Mesothelial cell of epicardium (in vitro differentiated cells): ENCODE measurements around the gene ZCCHC18. TPM values are rescaled to one million over a fixed set of nuclear protein-coding genes. Genes with fewer than 3 reads are reported as not detected.
A peak's percentile ranks its signal among the peaks of the same experiment; 100 is the strongest.

Source experiments
- DNase-seq, 2 experiments: peaks; one replicate each; pipeline ENCODE4 v3.0.0; 2021; ENCODE audit warnings: low spot score in 2 of 2; ENCODE audit not compliant: unreplicated experiment in 2 of 2
- H3K27ac Mint-ChIP-seq: 2 replicates; pipeline ENCODE4 v1.8.0; 2021; ENCODE audit warnings: mixed read lengths
- H3K27me3 Mint-ChIP-seq: 2 replicates; pipeline ENCODE4 v1.8.0; 2021; ENCODE audit warnings: low read depth, mixed read lengths
- H3K36me3 Mint-ChIP-seq: 2 replicates; pipeline ENCODE4 v1.8.0; 2021; ENCODE audit warnings: mixed read lengths
- H3K4me1 Mint-ChIP-seq: 2 replicates; pipeline ENCODE4 v1.8.0; 2021; ENCODE audit warnings: mixed read lengths
- H3K4me3 Mint-ChIP-seq: 2 replicates; pipeline ENCODE4 v1.8.0; 2021; ENCODE audit warnings: mild to moderate bottlenecking, moderate library complexity, mixed read lengths
- H3K9me3 Mint-ChIP-seq: 2 replicates; pipeline ENCODE4 v1.8.0; 2021; ENCODE audit warnings: mixed read lengths
- total RNA-seq: library from RNA; stranded (reverse); gene quantifications from 3 replicates; pipeline ENCODE4 v1.2.1, GENCODE V29; 2021
- TF ChIP-seq, protein P1 (sequence below): fragments of 200-600 bp; sonication (generic); IDR thresholded peaks from one replicate; pipeline ENCODE4 v1.5.0; 2021; ENCODE audit warnings: antibody characterized with exemption; ENCODE audit not compliant: unreplicated experiment

The ZCCHC18 gene
- total RNA-seq, 1 donor from 2014 or later = 3.6 TPM

DNA sequence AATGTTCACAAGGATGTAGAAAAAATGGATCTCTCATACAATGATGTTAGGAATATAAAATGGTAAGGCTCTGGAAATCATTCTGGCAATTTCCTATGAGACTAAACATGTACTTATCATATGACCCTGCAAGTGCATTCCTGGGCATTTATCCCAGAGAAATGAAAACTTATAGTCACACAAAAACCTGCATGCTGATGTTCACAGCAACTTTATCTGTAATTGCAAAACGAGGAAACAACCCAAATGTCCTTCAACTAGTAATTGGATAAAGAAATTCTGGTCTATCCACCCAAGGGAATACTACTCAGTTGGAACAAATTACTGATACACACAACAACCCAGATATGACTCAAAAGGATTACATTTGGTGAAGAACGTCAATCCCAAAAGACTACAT, 14.5 kb downstream of the ZCCHC18 start:
- peaks cover 15% of the 10 kb centered on the region for H3K9me3 Mint-ChIP-seq
- no peak for DNase-seq
- no peak overlapping the region for H3K4me3 Mint-ChIP-seq
- no peak overlapping the region for H3K27ac Mint-ChIP-seq
- no peaks in the 10 kb centered on the region for H3K4me1 Mint-ChIP-seq
- peaks cover 7% of the 10 kb centered on the region for H3K36me3 Mint-ChIP-seq
- H3K27me3 Mint-ChIP-seq = no peaks in the 10 kb centered on the region
- TF ChIP-seq, protein P1, sequence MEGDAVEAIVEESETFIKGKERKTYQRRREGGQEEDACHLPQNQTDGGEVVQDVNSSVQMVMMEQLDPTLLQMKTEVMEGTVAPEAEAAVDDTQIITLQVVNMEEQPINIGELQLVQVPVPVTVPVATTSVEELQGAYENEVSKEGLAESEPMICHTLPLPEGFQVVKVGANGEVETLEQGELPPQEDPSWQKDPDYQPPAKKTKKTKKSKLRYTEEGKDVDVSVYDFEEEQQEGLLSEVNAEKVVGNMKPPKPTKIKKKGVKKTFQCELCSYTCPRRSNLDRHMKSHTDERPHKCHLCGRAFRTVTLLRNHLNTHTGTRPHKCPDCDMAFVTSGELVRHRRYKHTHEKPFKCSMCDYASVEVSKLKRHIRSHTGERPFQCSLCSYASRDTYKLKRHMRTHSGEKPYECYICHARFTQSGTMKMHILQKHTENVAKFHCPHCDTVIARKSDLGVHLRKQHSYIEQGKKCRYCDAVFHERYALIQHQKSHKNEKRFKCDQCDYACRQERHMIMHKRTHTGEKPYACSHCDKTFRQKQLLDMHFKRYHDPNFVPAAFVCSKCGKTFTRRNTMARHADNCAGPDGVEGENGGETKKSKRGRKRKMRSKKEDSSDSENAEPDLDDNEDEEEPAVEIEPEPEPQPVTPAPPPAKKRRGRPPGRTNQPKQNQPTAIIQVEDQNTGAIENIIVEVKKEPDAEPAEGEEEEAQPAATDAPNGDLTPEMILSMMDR = no peak

DNA sequence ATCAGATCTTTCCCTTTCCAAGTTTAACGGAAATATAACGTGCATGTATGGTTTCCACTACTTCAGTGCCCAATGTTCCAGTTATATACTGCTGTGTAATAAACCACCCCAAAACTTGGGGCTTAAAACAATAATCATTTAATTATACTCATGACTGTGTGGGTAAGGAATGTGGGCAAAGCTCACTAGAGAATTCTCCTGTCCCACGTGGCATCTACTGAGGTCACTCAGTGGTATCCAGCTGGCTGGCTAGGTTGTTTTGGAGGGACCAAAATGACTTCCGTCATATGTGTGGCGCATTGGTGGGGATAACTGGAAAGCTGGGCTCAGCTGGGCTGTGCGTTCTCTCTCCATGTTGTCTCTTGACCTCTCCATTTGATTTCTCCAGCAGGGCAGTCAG, 18.5 kb downstream of the ZCCHC18 start:
- H3K4me3 Mint-ChIP-seq = no peak overlapping the region
- DNase-seq = no peak
- peaks cover 7% of the 10 kb centered on the region for H3K36me3 Mint-ChIP-seq
- H3K27ac Mint-ChIP-seq = no peak overlapping the region
- no peaks in the 10 kb centered on the region for H3K27me3 Mint-ChIP-seq
- peaks cover 16% of the 10 kb centered on the region for H3K9me3 Mint-ChIP-seq
- TF ChIP-seq, protein P1 = no peak
- H3K4me1 Mint-ChIP-seq = no peaks in the 10 kb centered on the region

DNA sequence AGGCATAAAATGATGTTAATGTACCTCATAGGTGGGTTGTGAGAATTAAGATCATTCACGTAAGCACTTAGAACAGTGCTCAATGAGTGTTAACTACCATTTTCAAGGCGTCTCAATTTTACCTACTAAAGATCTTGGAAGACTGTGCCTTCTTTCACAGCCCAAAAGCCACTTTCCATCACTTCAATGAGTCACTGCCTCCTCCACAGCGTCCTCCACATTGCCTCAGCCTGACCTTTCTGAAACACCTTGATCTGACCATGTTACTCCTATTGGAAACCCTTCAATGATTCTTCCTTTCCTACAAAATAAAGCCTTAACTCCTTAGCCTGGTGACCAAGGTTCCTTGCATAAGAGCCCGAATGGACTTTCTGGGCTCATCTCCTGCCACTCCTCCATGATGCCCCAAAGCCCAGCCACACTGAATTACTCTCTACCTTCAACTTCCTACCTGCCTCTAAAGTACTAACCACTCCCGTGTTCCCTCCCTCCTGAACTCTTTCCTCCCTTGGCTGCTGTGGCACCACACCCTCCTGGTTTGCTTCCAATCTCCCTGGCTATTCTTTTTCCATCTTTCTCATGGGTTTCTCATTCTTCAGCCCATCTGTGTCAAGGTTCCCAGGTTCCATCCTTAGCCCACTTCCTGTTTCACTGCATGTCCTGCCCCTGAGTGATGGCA, 22.4 kb downstream of the ZCCHC18 start:
- peaks cover 19% of the 10 kb centered on the region for H3K9me3 Mint-ChIP-seq
- TF ChIP-seq, protein P1 = no peak
- DNase-seq = no peak
- H3K27me3 Mint-ChIP-seq = no peaks in the 10 kb centered on the region
- H3K4me3 Mint-ChIP-seq = no peak overlapping the region
- H3K27ac Mint-ChIP-seq = no peak overlapping the region
- H3K36me3 Mint-ChIP-seq = peaks cover 2% of the 10 kb centered on the region
- no peaks in the 10 kb centered on the region for H3K4me1 Mint-ChIP-seq

DNA sequence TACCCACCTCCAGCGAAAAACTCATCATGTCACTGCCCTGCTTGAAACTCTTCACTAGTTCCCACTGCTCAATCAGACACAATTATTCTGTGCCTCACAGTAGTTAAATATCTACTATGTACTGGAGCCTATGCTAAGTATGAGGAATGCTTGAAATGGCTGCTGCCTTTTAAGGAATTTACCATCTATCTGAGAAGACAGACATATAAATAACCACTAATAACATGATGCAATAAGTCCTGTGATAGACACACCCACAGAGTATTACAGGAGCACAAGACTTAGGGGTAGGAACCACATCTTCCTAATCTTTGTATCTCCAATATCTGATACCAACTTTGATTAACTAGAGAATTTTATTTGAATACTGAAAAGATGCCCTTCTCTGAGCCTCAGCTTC, 23.4 kb downstream of the ZCCHC18 start:
- no peak for DNase-seq
- Mint-ChIP-seq H3K27me3 (no peaks in the 10 kb centered on the region), H3K4me1 (no peaks in the 10 kb centered on the region), H3K36me3 (peaks cover under 1% of the 10 kb centered on the region), H3K4me3 (no peak overlapping the region), H3K27ac (no peak overlapping the region), H3K9me3 (peaks cover 15% of the 10 kb centered on the region)
- TF ChIP-seq, protein P1 = no peak

DNA sequence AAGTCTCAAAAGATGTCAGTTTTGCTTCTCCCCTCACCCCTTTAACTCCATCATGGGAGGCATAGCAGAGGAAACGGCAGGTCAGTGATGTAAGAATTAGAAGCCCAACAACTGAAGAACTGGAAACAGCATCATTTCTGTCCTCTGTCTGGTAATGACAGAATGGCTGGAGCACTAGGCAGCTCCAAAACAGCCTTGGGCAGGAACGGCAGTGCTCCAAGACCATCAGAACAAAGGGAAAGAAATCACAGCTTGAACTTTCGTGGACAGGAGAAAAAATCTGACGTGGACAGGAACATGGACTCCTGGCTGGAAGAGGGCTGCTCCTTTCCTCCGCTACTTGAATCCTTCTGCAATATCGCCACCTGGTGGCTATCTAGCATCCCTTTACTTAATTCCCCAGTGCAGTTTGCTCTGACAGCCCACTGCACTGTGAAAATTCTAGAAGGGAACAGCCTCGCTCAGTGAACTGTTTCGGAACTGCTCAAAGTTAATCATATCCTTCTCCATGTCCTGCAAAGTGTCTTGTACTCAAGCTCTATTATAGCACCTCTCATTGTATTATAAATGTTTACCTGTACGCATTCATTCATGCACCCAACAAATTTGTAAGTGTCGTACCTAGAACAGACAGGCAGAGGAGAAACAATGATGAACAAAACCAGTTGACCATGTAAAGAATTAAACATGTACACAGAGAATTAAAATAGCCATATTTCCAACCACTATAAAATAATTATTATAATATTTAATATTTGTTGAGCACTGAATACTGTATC, 24.1 kb downstream of the ZCCHC18 start:
- H3K4me3 Mint-ChIP-seq = peak overlapping the region; percentile 71
- peak overlapping the region; percentile 76 for H3K27ac Mint-ChIP-seq
- peak in 1 of 2 experiments; percentile 56 for DNase-seq
- peaks cover 13% of the 10 kb centered on the region for H3K9me3 Mint-ChIP-seq
- no peaks in the 10 kb centered on the region for H3K36me3 Mint-ChIP-seq
- H3K27me3 Mint-ChIP-seq = no peaks in the 10 kb centered on the region
- H3K4me1 Mint-ChIP-seq = no peaks in the 10 kb centered on the region
- TF ChIP-seq, protein P1 = peak; percentile 73
